ENCODE data around the gene VN1R2. TPM values are rescaled to one million over a fixed set of nuclear protein-coding genes. Genes with fewer than 3 reads are reported as not detected.
A peak's percentile ranks its signal among the peaks of the same experiment; 100 is the strongest.
"Not testable (repeated sequence)": the region's sequence is repeated elsewhere in the genome, so short reads cannot be mapped to it uniquely, and the experiment has no call there.

Gene VN1R2
- total RNA-seq, 1 donor from 2014 or later = not detected

- Histone ChIP-seq H3K4me3 (no peak overlapping the region), H3K9me3 (peaks cover 64 to 86% of the 10 kb centered on the region in 2 donors), H3K4me1 (no peaks in the 10 kb centered on the region), H3K27ac (no peak overlapping the region), H3K27me3 (no peaks in the 10 kb centered on the region), H3K36me3 (peaks cover 63 to 77% of the 10 kb centered on the region in 2 donors)
- DNase-seq (ENCODE audit: low spot score in 2 of 2) = no peak
- intact Hi-C loops (cut with DNase I) = no loop called here
- TF ChIP-seq, protein P1, sequence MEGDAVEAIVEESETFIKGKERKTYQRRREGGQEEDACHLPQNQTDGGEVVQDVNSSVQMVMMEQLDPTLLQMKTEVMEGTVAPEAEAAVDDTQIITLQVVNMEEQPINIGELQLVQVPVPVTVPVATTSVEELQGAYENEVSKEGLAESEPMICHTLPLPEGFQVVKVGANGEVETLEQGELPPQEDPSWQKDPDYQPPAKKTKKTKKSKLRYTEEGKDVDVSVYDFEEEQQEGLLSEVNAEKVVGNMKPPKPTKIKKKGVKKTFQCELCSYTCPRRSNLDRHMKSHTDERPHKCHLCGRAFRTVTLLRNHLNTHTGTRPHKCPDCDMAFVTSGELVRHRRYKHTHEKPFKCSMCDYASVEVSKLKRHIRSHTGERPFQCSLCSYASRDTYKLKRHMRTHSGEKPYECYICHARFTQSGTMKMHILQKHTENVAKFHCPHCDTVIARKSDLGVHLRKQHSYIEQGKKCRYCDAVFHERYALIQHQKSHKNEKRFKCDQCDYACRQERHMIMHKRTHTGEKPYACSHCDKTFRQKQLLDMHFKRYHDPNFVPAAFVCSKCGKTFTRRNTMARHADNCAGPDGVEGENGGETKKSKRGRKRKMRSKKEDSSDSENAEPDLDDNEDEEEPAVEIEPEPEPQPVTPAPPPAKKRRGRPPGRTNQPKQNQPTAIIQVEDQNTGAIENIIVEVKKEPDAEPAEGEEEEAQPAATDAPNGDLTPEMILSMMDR (IDR thresholded peaks at IDR 0.05) = no peak
Observed at GRCh38 chr19:53246498-53246897, 11.6 kb upstream of the VN1R2 start.

GRCh38 chr19:53254411-53255341, 3.4 kb upstream of the VN1R2 start, which contains the start of gene ZNF677:
ZNF677 (minus strand) TSS chr19:53254873; CDS start chr19:53251550, 3,323 bp downstream.
- H3K4me3 ChIP-seq = peak within 1 kb of the TSS; percentile 80 to 88
- peaks cover 5 to 21% of the 10 kb centered on the region in 2 donors for H3K9me3 ChIP-seq
- H3K27ac ChIP-seq = peak within 1 kb of the TSS; percentile 72 to 79
- TF ChIP-seq, protein P1 (IDR thresholded peaks at IDR 0.05) = no peak
- H3K4me1 ChIP-seq = peaks cover 0 to 6% of the 10 kb centered on the region in 2 donors
- H3K36me3 ChIP-seq = peaks cover 23 to 27% of the 10 kb centered on the region in 2 donors
- H3K27me3 ChIP-seq = no peaks in the 10 kb centered on the region
- intact Hi-C loops (cut with DNase I) = no loop called here
- peak; percentile 43 to 92 for DNase-seq (ENCODE audit: low spot score in 2 of 2)

DNA sequence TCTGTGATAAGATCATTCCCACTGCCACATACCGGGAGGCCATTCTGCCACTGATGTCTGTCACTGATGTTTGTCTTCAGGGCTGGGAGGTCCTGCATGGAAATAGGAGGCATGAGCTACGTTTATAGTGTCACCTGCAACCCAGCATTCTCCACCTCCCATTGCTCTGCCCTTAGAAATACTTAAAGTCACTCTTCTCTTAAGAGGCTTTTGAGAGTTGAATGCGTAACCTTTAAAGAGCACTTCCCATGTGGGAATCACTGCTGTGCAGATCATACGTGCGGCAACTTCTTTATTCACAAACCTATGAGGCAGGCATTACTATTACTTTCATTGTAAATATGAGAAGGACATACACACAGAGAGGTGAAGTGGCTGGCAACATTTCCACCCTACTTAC, 9.5 kb downstream of the VN1R2 start, which contains the start of gene VN1R4:
Gene VN1R4 (minus strand): TSS at position 101 of the 400 bp plus-strand sequence. CDS start 58 bp downstream, at position 43.
- H3K9me3 ChIP-seq; H3K4me3 ChIP-seq; H3K36me3 ChIP-seq; intact Hi-C loops (cut with DNase I); H3K4me1 ChIP-seq; H3K27ac ChIP-seq; H3K27me3 ChIP-seq; DNase-seq (ENCODE audit: low spot score in 2 of 2): not testable (repeated sequence)

GRCh38 chr19:53269861-53270260, 11.8 kb downstream of the VN1R2 start:
- intact Hi-C loops (cut with DNase I); H3K27me3 ChIP-seq: not testable (repeated sequence)

DNA sequence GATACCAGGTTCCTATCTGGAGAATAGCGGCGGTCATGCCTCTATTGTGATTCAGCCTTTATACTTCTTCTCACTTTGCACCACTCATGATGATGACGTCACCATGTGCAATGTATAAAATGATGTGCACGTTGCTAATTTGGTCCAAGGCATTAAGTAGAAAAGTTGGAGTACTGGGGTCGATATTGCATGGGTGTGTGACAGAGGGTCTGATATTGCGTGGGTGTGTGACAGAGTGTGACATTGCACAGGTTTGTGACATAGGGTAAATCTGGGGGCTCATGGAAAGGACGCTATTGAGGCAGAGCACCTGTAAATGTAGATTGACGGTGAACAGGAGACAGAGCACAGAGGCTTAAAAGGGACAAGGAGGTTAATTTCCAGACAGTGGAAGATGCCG, 14.0 kb downstream of the VN1R2 start:
- intact Hi-C loops (cut with DNase I) = no loop called here

More at GRCh38 chr19:53269861-53270260, 11.8 kb downstream of the VN1R2 start:
- not testable (repeated sequence) for H3K4me1 ChIP-seq; H3K9me3 ChIP-seq; DNase-seq (ENCODE audit: low spot score in 2 of 2); H3K4me3 ChIP-seq; H3K27ac ChIP-seq; H3K36me3 ChIP-seq

GRCh38 chr19:53275480-53275879, 17.4 kb downstream of the VN1R2 start:
- DNase-seq (ENCODE audit: low spot score in 2 of 2) = no peak
- intact Hi-C loops (cut with DNase I) = no loop called here
- no peaks in the 10 kb centered on the region for H3K27me3 ChIP-seq
- H3K4me3 ChIP-seq = no peak overlapping the region
- H3K36me3 ChIP-seq = no peaks in the 10 kb centered on the region
- TF ChIP-seq, protein P1 (IDR thresholded peaks at IDR 0.05) = no peak
- no peak overlapping the region for H3K27ac ChIP-seq
- H3K9me3 ChIP-seq = no peaks in the 10 kb centered on the region
- no peaks in the 10 kb centered on the region for H3K4me1 ChIP-seq

More for the DNA sequence above, 14.0 kb downstream of the VN1R2 start:
- Histone ChIP-seq H3K4me3 (no peak overlapping the region), H3K9me3 (no peaks in the 10 kb centered on the region), H3K27me3 (no peaks in the 10 kb centered on the region), H3K4me1 (no peaks in the 10 kb centered on the region), H3K36me3 (no peaks in the 10 kb centered on the region), H3K27ac (no peak overlapping the region)
- TF ChIP-seq, protein P1 (IDR thresholded peaks at IDR 0.05) = no peak
- DNase-seq (ENCODE audit: low spot score in 2 of 2) = no peak

GRCh38 chr19:53281947-53282346, 23.9 kb downstream of the VN1R2 start:
- H3K36me3 ChIP-seq; H3K4me3 ChIP-seq; H3K27ac ChIP-seq; H3K27me3 ChIP-seq; DNase-seq (ENCODE audit: low spot score in 2 of 2); H3K4me1 ChIP-seq; H3K9me3 ChIP-seq; intact Hi-C loops (cut with DNase I): not testable (repeated sequence)
